ENCODE data around the gene NELFE.

Gene NELFE

DNA sequence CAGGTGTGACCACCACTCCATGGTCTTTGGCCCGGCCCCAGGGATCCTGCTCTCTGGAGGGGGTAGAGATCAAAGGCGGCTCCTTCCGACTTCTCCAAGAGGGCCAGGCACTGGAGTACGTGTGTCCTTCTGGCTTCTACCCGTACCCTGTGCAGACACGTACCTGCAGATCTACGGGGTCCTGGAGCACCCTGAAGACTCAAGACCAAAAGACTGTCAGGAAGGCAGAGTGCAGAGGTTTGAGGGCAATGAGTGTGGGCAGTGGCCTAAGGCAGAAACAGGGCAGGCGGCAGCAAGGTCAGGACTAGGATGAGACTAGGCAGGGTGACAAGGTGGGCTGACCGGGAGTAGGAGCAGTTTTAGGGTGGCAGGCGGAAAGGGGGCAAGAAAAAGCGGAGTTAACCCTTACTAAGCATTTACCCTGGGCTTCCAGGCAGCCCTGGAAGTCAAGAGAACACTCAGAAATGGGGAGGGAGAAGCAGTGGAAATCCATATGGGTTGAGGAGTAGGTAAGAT is 12.3 kb downstream of the NELFE start:
- DNase-seq (ENCODE audit: low read depth), result no peak
- TF ChIP-seq MYC (IDR thresholded peaks at IDR 0.05; ENCODE audit: low read depth, low read length) (no peak), CTCF (IDR thresholded peaks at IDR 0.05; ENCODE audit: low read depth, low read length) (no peak), POLR2A (IDR thresholded peaks at IDR 0.05; ENCODE audit: extremely low read depth, insufficient read length) (no peak), MAX (IDR thresholded peaks at IDR 0.05; ENCODE audit: low read depth, low read length) (no peak)
- H3K4me3 ChIP-seq (ENCODE audit: low read depth, low read length), result no peak overlapping the region

GRCh38 chr6:31945507-31946369 is 13.0 kb downstream of the NELFE start, which contains the start of gene CFB:
Gene CFB (plus strand): TSS chr6:31946095. CDS start chr6:31946222, 127 bp downstream.
- DNase-seq (ENCODE audit: low read depth), result no peak
- no peak for TF ChIP-seq MYC (IDR thresholded peaks at IDR 0.05; ENCODE audit: low read depth, low read length)
- no peak for TF ChIP-seq MAX (IDR thresholded peaks at IDR 0.05; ENCODE audit: low read depth, low read length)
- no peak for TF ChIP-seq POLR2A (IDR thresholded peaks at IDR 0.05; ENCODE audit: extremely low read depth, insufficient read length)
- TF ChIP-seq CTCF (IDR thresholded peaks at IDR 0.05; ENCODE audit: low read depth, low read length), result no peak
- H3K4me3 ChIP-seq (ENCODE audit: low read depth, low read length), result no peak within 1 kb of the TSS

GRCh38 chr6:31945154-31945506 is 13.6 kb downstream of the NELFE start:
- DNase-seq (ENCODE audit: low read depth), result no peak
- H3K4me3 ChIP-seq (ENCODE audit: low read depth, low read length), result no peak overlapping the region
- no peak for TF ChIP-seq POLR2A (IDR thresholded peaks at IDR 0.05; ENCODE audit: extremely low read depth, insufficient read length)
- no peak for TF ChIP-seq MYC (IDR thresholded peaks at IDR 0.05; ENCODE audit: low read depth, low read length)
- TF ChIP-seq MAX (IDR thresholded peaks at IDR 0.05; ENCODE audit: low read depth, low read length), result no peak
- no peak for TF ChIP-seq CTCF (IDR thresholded peaks at IDR 0.05; ENCODE audit: low read depth, low read length)

DNA sequence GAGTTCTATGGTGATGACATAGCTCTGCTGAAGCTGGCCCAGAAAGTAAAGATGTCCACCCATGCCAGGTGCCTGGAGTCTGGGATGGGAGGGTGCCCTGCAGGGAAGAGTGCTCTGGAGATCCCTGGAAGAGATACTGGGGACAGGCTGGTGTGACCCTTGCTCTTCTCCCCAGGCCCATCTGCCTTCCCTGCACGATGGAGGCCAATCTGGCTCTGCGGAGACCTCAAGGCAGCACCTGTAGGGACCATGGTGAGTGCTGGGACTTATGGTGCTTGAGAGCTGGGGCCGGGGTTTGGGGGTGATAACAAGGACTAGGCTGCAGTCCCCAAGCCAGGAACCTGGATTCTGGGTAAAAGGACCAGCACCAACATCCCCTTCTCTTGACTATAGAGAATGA is 15.0 kb downstream of the NELFE start:
- no peak for TF ChIP-seq MYC (IDR thresholded peaks at IDR 0.05; ENCODE audit: low read depth, low read length)
- TF ChIP-seq CTCF (IDR thresholded peaks at IDR 0.05; ENCODE audit: low read depth, low read length), result no peak
- H3K4me3 ChIP-seq (ENCODE audit: low read depth, low read length), result no peak overlapping the region
- DNase-seq (ENCODE audit: low read depth), result no peak

DNA sequence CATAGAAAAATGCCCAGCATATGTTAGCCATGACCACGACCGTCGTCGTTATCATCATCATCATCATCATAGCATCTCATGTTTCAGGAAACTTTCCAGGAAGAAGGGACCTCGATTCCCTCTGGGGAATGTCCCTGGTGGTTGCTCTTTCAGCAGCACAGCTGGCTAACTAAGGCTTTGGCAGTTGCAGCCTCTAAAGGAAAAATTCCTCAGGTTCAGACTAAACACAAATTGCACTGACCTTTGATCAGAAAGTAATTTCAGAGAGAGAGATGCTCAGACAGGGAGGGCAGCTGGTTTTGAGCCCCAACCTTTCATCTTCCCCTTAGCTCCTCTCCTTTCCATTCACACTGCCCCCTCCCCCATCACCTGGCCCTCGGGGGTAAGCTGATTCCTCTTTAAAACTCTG is 18.5 kb downstream of the NELFE start:
- H3K4me3 ChIP-seq (ENCODE audit: low read depth, low read length), result no peak overlapping the region
- TF ChIP-seq MYC (IDR thresholded peaks at IDR 0.05; ENCODE audit: low read depth, low read length) (no peak), POLR2A (IDR thresholded peaks at IDR 0.05; ENCODE audit: extremely low read depth, insufficient read length) (no peak), MAX (IDR thresholded peaks at IDR 0.05; ENCODE audit: low read depth, low read length) (no peak)
- DNase-seq (ENCODE audit: low read depth), result no peak

DNA sequence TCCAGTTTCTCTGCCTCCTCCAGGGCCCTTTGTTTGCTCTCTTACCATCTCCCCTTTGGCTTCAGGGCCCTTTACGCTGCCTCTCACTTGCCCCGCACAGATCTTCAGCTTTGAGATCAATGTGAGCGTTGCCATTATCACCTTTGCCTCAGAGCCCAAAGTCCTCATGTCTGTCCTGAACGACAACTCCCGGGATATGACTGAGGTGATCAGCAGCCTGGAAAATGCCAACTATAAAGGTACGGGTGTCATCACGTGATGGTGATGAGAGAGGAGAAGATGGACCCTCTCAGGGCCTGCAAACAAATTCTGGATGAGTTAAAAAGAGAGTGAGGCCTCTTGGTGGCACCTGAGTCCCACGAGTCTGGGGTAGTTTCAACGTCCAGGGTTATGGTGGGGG is 22.9 kb downstream of the NELFE start:
- DNase-seq (ENCODE audit: low read depth), result no peak
- H3K4me3 ChIP-seq (ENCODE audit: low read depth, low read length), result no peak overlapping the region
- no peak for TF ChIP-seq CTCF (IDR thresholded peaks at IDR 0.05; ENCODE audit: low read depth, low read length)
- TF ChIP-seq POLR2A (IDR thresholded peaks at IDR 0.05; ENCODE audit: extremely low read depth, insufficient read length), result no peak
- TF ChIP-seq MAX (IDR thresholded peaks at IDR 0.05; ENCODE audit: low read depth, low read length), result no peak
- TF ChIP-seq MYC (IDR thresholded peaks at IDR 0.05; ENCODE audit: low read depth, low read length), result no peak
